ENCODE results near the gene KRTAP5-3. TPM values are rescaled to one million over a fixed set of nuclear protein-coding genes. Genes with fewer than 3 reads are reported as not detected.
"Not testable (repeated sequence)": the region's sequence is repeated elsewhere in the genome, so short reads cannot be mapped to it uniquely, and the experiment has no call there.

Gene KRTAP5-3
- total and polyA plus RNA-seq, 2 donors (not counting 3 experiments of a cell fraction or from before 2014, with no cell fraction given) = not detected

DNA sequence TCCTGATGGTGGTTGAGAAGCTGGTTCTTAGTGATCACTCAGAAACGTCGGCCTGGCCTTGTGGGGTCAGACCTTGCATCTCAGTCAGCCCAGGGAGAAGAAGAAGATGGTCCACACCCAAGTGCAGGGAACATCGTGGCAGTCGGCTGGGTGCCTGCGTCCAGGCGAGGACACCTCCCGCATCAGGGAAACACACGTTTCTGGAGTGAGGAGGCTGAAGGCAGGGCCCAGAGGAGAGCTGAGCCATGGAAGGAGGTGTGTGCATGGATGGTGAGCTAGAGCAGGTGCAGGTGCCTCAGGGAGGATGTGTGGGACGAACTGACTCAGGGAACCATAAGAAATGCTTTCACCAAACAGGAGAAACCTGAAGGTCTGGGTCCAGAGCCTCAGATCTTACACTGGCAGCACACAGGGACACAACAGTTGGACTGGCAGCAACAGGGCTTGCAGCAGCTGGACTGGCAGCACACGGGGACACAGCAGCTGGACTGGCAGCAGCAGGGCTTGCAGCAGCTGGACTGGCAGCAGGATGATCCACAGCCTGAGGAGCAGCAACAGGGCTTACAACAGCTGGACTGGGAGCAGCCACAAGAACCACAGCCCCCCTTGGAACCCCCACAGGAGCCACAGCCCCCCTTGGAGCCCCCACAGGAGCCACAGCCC lies 10.8 kb downstream of the KRTAP5-3 start:
- Histone ChIP-seq H4K20me1 (replicated peaks; ENCODE audit: control insufficient read depth, extremely low read depth, insufficient read depth, low read length) (no peaks in the 10 kb centered on the region), H3K4me3 (replicated peaks in 1 of 3; ENCODE audit: insufficient read depth in 1 of 3, low read depth in 1 of 3, low read length in 3 of 3) (no peak overlapping the region), H3K9me3 (replicated peaks; ENCODE audit: control insufficient read depth, insufficient read depth, low read length) (no peaks in the 10 kb centered on the region), H3K4me2 (ENCODE audit: insufficient read depth, low read length) (no peak overlapping the region), H3K27me3 (ENCODE audit: control insufficient read depth in 2 of 2, insufficient read depth in 2 of 2, low read length in 2 of 2) (peaks cover 4 to 5% of the 10 kb centered on the region in 2 experiments), H3K27ac (ENCODE audit: insufficient read depth, low read depth, low read length) (no peak overlapping the region), H3K9me1 (replicated peaks; ENCODE audit: control insufficient read depth, extremely low read depth, insufficient read depth, low read length) (no peaks in the 10 kb centered on the region), H3K36me3 (ENCODE audit: control insufficient read depth in 2 of 2, extremely low read depth in 1 of 2, insufficient read depth in 2 of 2, low read length in 2 of 2) (no peaks in the 10 kb centered on the region), H3K79me2 (ENCODE audit: control insufficient read depth, insufficient read depth, low read length) (no peaks in the 10 kb centered on the region), H3K4me1 (ENCODE audit: control insufficient read depth, extremely low read depth, insufficient read depth, low read length) (no peaks in the 10 kb centered on the region), H2AFZ (ENCODE audit: low read depth, low read length) (no peak overlapping the region), H3K9ac (replicated peaks; ENCODE audit: extremely low read depth, insufficient read depth, low read length) (no peak overlapping the region)
- no TSS peak for BruUV-seq (replicated peaks)
- intact Hi-C loops (cut with micrococcal nuclease) (no loop called here), dilution Hi-C loops (cut with MboI; ENCODE audit: extremely low pct_ligation_motif_present, low sequenced_read_pairs) (no loop called here)
- CTCF ChIA-PET = interaction anchor here (5.4 kb wide), 1 partner anchor 22 kb away, joined by 55 read pairs; no protein-coding TSS in a partner anchor
- DNase-seq (ENCODE audit: low read depth, low spot score) (no peak), FAIRE-seq (no peak)
- POLR2A ChIA-PET = no interaction called here
- TF ChIP-seq FOS (IDR thresholded peaks at IDR 0.05; ENCODE audit: borderline replicate concordance, insufficient read depth, low read length) = no peak
- TF ChIP-seq POLR2AphosphoS5 (IDR thresholded peaks at IDR 0.05; ENCODE audit: insufficient read depth, low read depth, low read length) = no peak
- TF ChIP-seq, protein P1, sequence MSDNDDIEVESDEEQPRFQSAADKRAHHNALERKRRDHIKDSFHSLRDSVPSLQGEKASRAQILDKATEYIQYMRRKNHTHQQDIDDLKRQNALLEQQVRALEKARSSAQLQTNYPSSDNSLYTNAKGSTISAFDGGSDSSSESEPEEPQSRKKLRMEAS (IDR thresholded peaks at IDR 0.05; ENCODE audit: insufficient read depth, insufficient read length) = no peak
- TF ChIP-seq, protein P2, sequence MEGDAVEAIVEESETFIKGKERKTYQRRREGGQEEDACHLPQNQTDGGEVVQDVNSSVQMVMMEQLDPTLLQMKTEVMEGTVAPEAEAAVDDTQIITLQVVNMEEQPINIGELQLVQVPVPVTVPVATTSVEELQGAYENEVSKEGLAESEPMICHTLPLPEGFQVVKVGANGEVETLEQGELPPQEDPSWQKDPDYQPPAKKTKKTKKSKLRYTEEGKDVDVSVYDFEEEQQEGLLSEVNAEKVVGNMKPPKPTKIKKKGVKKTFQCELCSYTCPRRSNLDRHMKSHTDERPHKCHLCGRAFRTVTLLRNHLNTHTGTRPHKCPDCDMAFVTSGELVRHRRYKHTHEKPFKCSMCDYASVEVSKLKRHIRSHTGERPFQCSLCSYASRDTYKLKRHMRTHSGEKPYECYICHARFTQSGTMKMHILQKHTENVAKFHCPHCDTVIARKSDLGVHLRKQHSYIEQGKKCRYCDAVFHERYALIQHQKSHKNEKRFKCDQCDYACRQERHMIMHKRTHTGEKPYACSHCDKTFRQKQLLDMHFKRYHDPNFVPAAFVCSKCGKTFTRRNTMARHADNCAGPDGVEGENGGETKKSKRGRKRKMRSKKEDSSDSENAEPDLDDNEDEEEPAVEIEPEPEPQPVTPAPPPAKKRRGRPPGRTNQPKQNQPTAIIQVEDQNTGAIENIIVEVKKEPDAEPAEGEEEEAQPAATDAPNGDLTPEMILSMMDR (IDR thresholded peaks at IDR 0.05; ENCODE audit: extremely low read depth in 1 of 2, insufficient read depth in 1 of 2, low read depth in 1 of 2, low read length in 2 of 2) = no peak
- no peak for TF ChIP-seq JUN (IDR thresholded peaks at IDR 0.05; ENCODE audit: borderline replicate concordance, insufficient read depth, insufficient read length, low read depth)
- no peak for TF ChIP-seq EZH2 (IDR thresholded peaks at IDR 0.05; ENCODE audit: borderline replicate concordance, low read depth, low read length, severe bottlenecking)
- TF ChIP-seq GATA2 (IDR thresholded peaks at IDR 0.05; ENCODE audit: insufficient read depth, insufficient read length, low read depth, low read length) = no peak
- no peak for TF ChIP-seq MYC (IDR thresholded peaks at IDR 0.05; ENCODE audit: low read depth, low read length)
- TF ChIP-seq POLR2A (IDR thresholded peaks at IDR 0.05; ENCODE audit: low read depth, low read length) = no peak

DNA sequence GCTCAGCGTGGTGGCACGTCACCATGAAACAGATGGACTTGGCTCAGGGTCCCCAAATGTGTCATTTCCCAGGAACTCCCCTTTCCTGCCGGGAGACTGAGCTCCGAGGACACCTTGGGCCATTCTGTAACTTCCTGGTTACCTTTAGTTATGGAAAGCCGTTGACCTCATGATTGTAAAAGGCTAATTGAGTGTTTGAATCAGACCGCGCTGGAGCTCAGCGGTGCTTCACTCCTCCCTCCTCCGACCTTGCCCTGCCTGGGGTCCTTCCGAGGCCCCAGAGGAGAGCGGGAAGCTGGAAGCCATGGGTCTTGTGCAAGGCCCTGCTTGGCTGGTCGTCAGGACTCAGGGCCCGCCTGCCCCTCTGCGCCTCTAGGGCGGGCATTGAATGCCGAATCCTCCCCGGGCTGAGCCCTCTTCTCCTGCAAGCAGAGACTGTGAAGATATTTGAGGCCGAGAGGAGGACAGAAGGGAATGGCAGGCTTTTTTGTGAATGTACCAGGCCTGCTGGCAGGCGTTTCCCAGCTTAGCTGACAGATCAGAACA lies 11.6 kb downstream of the KRTAP5-3 start:
- H3K9ac ChIP-seq (replicated peaks; ENCODE audit: extremely low read depth, insufficient read depth, low read length); H3K27me3 ChIP-seq (ENCODE audit: control insufficient read depth in 2 of 2, insufficient read depth in 2 of 2, low read length in 2 of 2); H3K27ac ChIP-seq (ENCODE audit: insufficient read depth, low read depth, low read length); dilution Hi-C loops (cut with MboI; ENCODE audit: extremely low pct_ligation_motif_present, low sequenced_read_pairs); H3K4me1 ChIP-seq (ENCODE audit: control insufficient read depth, extremely low read depth, insufficient read depth, low read length); H3K4me2 ChIP-seq (ENCODE audit: insufficient read depth, low read length); H2AFZ ChIP-seq (ENCODE audit: low read depth, low read length); H3K36me3 ChIP-seq (ENCODE audit: control insufficient read depth in 2 of 2, extremely low read depth in 1 of 2, insufficient read depth in 2 of 2, low read length in 2 of 2); BruUV-seq (replicated peaks); DNase-seq (ENCODE audit: low read depth, low spot score); POLR2A ChIA-PET; H3K4me3 ChIP-seq (replicated peaks in 1 of 3; ENCODE audit: insufficient read depth in 1 of 3, low read depth in 1 of 3, low read length in 3 of 3); H4K20me1 ChIP-seq (replicated peaks; ENCODE audit: control insufficient read depth, extremely low read depth, insufficient read depth, low read length); H3K79me2 ChIP-seq (ENCODE audit: control insufficient read depth, insufficient read depth, low read length); H3K9me3 ChIP-seq (replicated peaks; ENCODE audit: control insufficient read depth, insufficient read depth, low read length); intact Hi-C loops (cut with micrococcal nuclease); H3K9me1 ChIP-seq (replicated peaks; ENCODE audit: control insufficient read depth, extremely low read depth, insufficient read depth, low read length); FAIRE-seq: not testable (repeated sequence)
- CTCF ChIA-PET = interaction anchor here (5.4 kb wide), 1 partner anchor 22 kb away, joined by 55 read pairs; no protein-coding TSS in a partner anchor
